Parathyroid adenoma (tissue), 2 donors: ENCODE results near the gene FAM53A.

ENCODE experiments used
- H2AFZ ChIP-seq: fragments of 300-600 bp; sonication (generic); one replicate; pipeline ENCODE4 v1.7.0; 2017; ENCODE audit warnings: antibody characterized with exemption, mild to moderate bottlenecking
- H3K27ac ChIP-seq: fragments of 300-600 bp; sonication (generic); one replicate; pipeline ENCODE4 v1.7.0; 2017
- H3K27me3 ChIP-seq: fragments of 300-600 bp; sonication (generic); one replicate; pipeline ENCODE4 v1.7.0; 2017; ENCODE audit warnings: low read length; ENCODE audit not compliant: control insufficient read depth, insufficient read depth
- H3K36me3 ChIP-seq: fragments of 300-600 bp; sonication (generic); one replicate; pipeline ENCODE4 v1.7.0; 2017; ENCODE audit warnings: low read length; ENCODE audit not compliant: control insufficient read depth, insufficient read depth
- H3K4me1 ChIP-seq: fragments of 300-600 bp; sonication (generic); one replicate; pipeline ENCODE4 v1.7.0; 2017; ENCODE audit warnings: control low read depth
- H3K4me2 ChIP-seq: fragments of 300-600 bp; sonication (generic); one replicate; pipeline ENCODE4 v1.7.0; 2017; ENCODE audit warnings: low read length
- H3K4me3 ChIP-seq: fragments of 300-600 bp; sonication (generic); one replicate; pipeline ENCODE4 v1.7.0; 2017; ENCODE audit warnings: low read depth, low read length
- H3K79me2 ChIP-seq: fragments of 300-600 bp; sonication (generic); one replicate; pipeline ENCODE4 v1.7.0; 2017; ENCODE audit warnings: control low read depth
- H3K9ac ChIP-seq: fragments of 300-600 bp; sonication (generic); one replicate; pipeline ENCODE4 v1.7.0; 2017; ENCODE audit warnings: mild to moderate bottlenecking
- H3K9me3 ChIP-seq: fragments of 300-600 bp; sonication (generic); one replicate; pipeline ENCODE4 v1.7.0; 2017; ENCODE audit warnings: low read length; ENCODE audit not compliant: control insufficient read depth
- CTCF ChIP-seq: fragments of 300-600 bp; sonication (generic); IDR thresholded peaks from one replicate; pipeline ENCODE4 v1.7.0; 2017; ENCODE audit warnings: antibody characterized with exemption, mild to moderate bottlenecking
- donor health status: primary hyperparathyroidism.

Gene FAM53A

GRCh38 chr4:1655676-1656075, 28.4 kb downstream of the FAM53A start:
- H3K36me3 ChIP-seq: no peaks in the 10 kb centered on the region
- H3K9me3 ChIP-seq: no peaks in the 10 kb centered on the region
- H3K79me2 ChIP-seq: no peaks in the 10 kb centered on the region
- H3K4me1 ChIP-seq: no peaks in the 10 kb centered on the region
- H3K4me2 ChIP-seq: no peak overlapping the region
- no peak overlapping the region for H2AFZ ChIP-seq
- H3K4me3 ChIP-seq: no peak overlapping the region
- H3K27ac ChIP-seq: no peak overlapping the region
- no peaks in the 10 kb centered on the region for H3K27me3 ChIP-seq
- H3K9ac ChIP-seq: no peak overlapping the region
- no peak for TF ChIP-seq CTCF

- Histone ChIP-seq H3K4me2 (no peak overlapping the region), H3K27ac (no peak overlapping the region), H3K9ac (no peak overlapping the region), H3K9me3 (no peaks in the 10 kb centered on the region), H3K36me3 (no peaks in the 10 kb centered on the region), H3K4me1 (no peaks in the 10 kb centered on the region), H2AFZ (no peak overlapping the region), H3K79me2 (no peaks in the 10 kb centered on the region), H3K27me3 (no peaks in the 10 kb centered on the region), H3K4me3 (no peak overlapping the region)
- TF ChIP-seq CTCF: no peak
Measured at GRCh38 chr4:1655081-1655480, 29.0 kb downstream of the FAM53A start.

GRCh38 chr4:1654216-1654955, 29.7 kb downstream of the FAM53A start:
- Histone ChIP-seq H3K36me3 (no peaks in the 10 kb centered on the region), H3K79me2 (no peaks in the 10 kb centered on the region), H3K9me3 (no peaks in the 10 kb centered on the region), H3K4me1 (no peaks in the 10 kb centered on the region), H2AFZ (no peak overlapping the region), H3K27ac (no peak overlapping the region), H3K4me2 (no peak overlapping the region), H3K4me3 (no peak overlapping the region), H3K9ac (no peak overlapping the region), H3K27me3 (no peaks in the 10 kb centered on the region)
- no peak for TF ChIP-seq CTCF

GRCh38 chr4:1653776-1654175, 30.3 kb downstream of the FAM53A start:
- Histone ChIP-seq H3K4me2 (no peak overlapping the region), H2AFZ (no peak overlapping the region), H3K36me3 (no peaks in the 10 kb centered on the region), H3K27me3 (no peaks in the 10 kb centered on the region), H3K4me3 (no peak overlapping the region), H3K4me1 (no peaks in the 10 kb centered on the region), H3K9me3 (no peaks in the 10 kb centered on the region), H3K79me2 (no peaks in the 10 kb centered on the region), H3K9ac (no peak overlapping the region), H3K27ac (no peak overlapping the region)
- TF ChIP-seq CTCF: no peak

GRCh38 chr4:1652088-1652487, 32.0 kb downstream of the FAM53A start:
- Histone ChIP-seq H3K4me2 (no peak overlapping the region), H3K79me2 (no peaks in the 10 kb centered on the region), H2AFZ (no peak overlapping the region), H3K27ac (no peak overlapping the region), H3K4me3 (no peak overlapping the region), H3K36me3 (no peaks in the 10 kb centered on the region), H3K4me1 (no peaks in the 10 kb centered on the region), H3K9me3 (no peaks in the 10 kb centered on the region), H3K9ac (no peak overlapping the region), H3K27me3 (no peaks in the 10 kb centered on the region)
- TF ChIP-seq CTCF: no peak
